ENCODE measurements around the gene SOD2.

DNA sequence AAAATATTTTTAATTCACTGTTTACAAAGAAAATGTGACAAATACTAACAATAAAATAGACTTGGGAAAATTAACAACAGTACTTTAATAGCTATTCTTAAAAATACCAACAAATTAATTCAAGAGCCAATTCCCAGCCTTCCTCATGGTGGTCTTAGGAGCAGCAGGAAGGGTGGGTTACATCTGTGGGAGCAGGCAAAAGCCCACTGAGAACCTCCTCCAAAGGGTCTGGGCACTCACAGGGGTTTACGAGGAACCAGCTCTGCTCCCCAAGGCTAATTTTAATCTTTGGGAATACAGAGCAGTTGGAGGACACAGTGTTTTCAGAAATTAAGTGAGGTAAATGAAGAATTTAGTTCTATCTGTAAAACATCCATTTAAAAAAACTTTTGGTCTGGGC, 10.2 kb downstream of the SOD2 start:
- TF ChIP-seq, protein P1, sequence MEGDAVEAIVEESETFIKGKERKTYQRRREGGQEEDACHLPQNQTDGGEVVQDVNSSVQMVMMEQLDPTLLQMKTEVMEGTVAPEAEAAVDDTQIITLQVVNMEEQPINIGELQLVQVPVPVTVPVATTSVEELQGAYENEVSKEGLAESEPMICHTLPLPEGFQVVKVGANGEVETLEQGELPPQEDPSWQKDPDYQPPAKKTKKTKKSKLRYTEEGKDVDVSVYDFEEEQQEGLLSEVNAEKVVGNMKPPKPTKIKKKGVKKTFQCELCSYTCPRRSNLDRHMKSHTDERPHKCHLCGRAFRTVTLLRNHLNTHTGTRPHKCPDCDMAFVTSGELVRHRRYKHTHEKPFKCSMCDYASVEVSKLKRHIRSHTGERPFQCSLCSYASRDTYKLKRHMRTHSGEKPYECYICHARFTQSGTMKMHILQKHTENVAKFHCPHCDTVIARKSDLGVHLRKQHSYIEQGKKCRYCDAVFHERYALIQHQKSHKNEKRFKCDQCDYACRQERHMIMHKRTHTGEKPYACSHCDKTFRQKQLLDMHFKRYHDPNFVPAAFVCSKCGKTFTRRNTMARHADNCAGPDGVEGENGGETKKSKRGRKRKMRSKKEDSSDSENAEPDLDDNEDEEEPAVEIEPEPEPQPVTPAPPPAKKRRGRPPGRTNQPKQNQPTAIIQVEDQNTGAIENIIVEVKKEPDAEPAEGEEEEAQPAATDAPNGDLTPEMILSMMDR (IDR thresholded peaks at IDR 0.05), result no peak
- TF ChIP-seq POLR2A (IDR thresholded peaks at IDR 0.05) (no peak), POLR2AphosphoS5 (IDR thresholded peaks at IDR 0.05) (no peak)
